Vagina (tissue), 2 donors: ENCODE data around the gene KLRB1.

Experiments used
- CTCF ChIP-seq, 3 experiments: fragments of 450-650 bp in 2 of 3; fragments of 200-600 bp in 1 of 3; sonication (generic) in 1 of 3; IDR thresholded peaks; one replicate each; pipeline ENCODE4 v1.5.1; 2017 to 2019; ENCODE audit warnings: antibody characterized with exemption in 3 of 3, mild to moderate bottlenecking in 2 of 3, moderate library complexity in 2 of 3
- POLR2A ChIP-seq, 2 donors: fragments of 450-650 bp; IDR thresholded peaks; one replicate each; pipeline ENCODE4 v1.6.1; 2017; ENCODE audit warnings: antibody characterized with exemption in 2 of 2, mild to moderate bottlenecking in 2 of 2, moderate library complexity in 2 of 2
- POLR2AphosphoS5 ChIP-seq, 2 donors: sonication (generic); formaldehyde crosslinking; IDR thresholded peaks; one replicate each; pipeline ENCODE4 v1.9.0; 2017; ENCODE audit warnings: antibody characterized with exemption in 2 of 2, mild to moderate bottlenecking in 2 of 2, low read depth in 1 of 2; ENCODE audit not compliant: insufficient read depth in 1 of 2

GRCh38 chr12:9643266-9643660 is 35.5 kb upstream of the KLRB1 start:
- TF ChIP-seq CTCF (IDR thresholded peaks at IDR 0.05) = no peak
- TF ChIP-seq POLR2A (IDR thresholded peaks at IDR 0.05) = no peak
- no peak for TF ChIP-seq POLR2AphosphoS5 (IDR thresholded peaks at IDR 0.05; ENCODE audit: insufficient read depth in 1 of 2, low read depth in 1 of 2)
